HG02884 (cell line): Measurements from ENCODE around the gene SH3RF3.

ENCODE experiments used
- ATAC-seq: cut with Tn5 transposase; IDR thresholded peaks from one replicate; pipeline ENCODE4 v1.9.1; 2021; ENCODE audit warnings: mild to moderate bottlenecking, moderate library complexity; ENCODE audit not compliant: unreplicated experiment

The SH3RF3 gene

DNA sequence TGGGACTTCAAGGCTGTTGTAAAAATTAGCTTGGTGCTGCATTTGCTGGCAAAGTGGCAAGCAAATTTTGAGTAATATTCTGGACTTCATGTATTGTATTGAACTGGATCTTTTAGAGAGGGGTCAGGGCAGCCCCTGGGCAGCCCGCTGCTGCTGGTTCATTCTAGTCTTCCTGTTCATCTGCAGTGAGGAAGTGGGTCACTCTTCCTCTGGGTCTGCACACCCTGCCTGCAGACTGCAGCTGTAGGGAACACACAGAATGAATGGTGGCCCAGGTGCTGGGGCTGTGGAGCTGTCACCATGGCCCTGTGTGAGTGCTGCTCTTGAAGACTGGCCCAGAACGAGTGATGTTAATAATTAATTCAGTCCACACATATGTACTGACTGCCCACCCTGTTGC, 9.4 kb downstream of the SH3RF3 start:
- ATAC-seq = no peak

- ATAC-seq = no peak
Measured at GRCh38 chr2:109139002-109139401, 10.0 kb downstream of the SH3RF3 start.

- no peak for ATAC-seq
Measured at GRCh38 chr2:109139865-109140396, 10.9 kb downstream of the SH3RF3 start.

DNA sequence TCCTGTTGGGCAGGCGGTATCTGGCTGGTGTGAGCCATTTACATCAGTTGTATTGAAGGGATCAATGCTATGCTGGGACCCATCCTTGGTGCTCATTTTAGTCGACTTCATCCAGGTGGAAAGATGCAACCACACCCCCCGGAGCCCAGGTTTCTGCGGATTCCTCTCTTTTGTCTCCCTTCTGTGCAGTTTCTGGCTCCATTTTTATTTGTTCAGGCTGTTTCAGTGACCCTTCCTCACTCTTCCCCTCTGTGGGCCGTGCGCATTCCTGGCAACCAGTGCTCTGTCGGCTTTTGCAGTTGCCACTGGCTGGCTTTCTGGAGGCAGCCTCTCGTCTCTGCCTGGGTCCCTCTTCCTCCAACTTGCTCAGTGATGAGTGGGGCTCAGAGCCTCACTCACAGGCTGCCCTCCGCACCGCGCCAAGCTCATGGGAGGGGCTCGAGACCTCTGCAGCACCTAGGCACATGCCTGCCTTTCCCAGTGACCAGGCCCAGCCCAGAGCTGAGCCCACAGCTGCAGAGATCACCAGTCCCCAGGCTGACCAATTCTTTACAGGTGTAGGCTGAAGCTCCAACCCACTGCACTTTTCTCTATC, 12.1 kb downstream of the SH3RF3 start:
- ATAC-seq = no peak

DNA sequence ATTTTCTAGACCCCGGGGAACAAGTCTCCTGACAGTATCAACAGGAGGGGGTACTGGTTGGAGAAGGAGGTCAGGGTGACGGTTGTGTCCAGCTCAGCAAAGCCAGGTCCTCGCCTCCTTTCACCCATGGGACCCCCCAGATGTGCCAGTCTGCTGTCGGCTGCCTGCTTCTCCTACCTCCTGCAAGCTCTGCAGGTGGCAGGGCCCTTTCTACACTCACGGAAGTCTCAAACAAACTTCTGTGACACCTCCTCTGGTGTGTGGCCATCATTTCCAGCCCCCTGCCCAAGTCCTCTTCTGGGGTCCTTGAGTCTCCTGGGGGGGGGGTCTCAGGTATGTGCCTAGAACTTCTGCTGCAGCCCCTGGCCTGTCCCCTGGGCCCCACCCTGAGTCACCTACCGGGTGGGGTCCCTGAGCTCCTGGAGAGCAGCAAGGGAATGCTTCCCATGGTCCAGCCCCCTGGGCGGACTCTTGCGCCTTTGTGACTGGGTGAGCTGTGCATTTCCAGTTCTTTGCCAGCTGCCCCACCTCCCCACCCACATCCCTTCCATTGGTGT, 12.8 kb downstream of the SH3RF3 start:
- no peak for ATAC-seq

- no peak for ATAC-seq
Measured at GRCh38 chr2:109142416-109143210, 13.6 kb downstream of the SH3RF3 start.

DNA sequence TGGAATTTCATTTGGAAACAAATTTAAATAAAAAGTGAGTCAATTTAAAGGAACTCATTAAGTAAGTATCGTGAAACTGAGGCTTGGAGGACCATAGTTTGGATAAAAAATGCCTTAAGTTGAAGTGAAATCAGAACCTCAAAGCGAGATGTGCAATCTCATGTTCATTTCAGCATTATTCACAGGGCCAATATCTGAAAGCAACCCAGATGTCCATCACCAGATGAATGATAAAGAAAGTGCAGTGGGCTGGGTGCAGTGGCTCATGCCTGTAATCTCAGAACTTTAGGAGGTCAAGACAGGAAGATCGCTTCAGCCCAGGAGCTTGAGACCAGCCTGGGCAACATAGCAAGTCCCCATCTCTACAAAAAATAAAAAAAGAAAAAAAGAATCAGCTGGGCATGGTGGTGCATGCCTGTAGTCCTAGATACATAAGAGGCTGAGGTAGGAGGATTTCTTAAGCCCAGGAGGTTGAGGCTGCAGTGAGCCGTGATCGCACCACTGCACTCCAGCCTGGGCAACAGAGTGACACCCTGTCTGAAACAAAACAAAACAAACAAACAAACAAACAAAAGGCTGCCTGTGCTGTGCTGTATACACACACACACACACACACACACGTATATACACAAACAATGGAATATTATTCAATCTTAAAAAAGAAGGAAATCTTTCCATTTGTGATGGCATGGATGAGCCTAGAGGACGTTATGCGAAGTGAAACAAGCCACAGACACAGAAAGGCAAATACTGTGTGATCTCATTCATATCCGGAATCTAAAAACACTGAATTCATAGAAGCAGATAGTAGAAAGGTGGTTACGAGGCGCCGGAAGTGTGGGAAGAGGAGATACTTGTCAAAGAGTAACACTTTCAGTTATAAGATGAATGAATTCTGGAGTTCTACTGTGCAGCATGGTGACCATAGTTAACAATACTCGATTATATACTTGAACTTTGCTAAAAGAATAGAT, 14.5 kb downstream of the SH3RF3 start:
- peak; percentile 88 for ATAC-seq

- ATAC-seq = no peak
Measured at GRCh38 chr2:109144271-109144670, 15.3 kb downstream of the SH3RF3 start.

GRCh38 chr2:109144721-109145120, 15.7 kb downstream of the SH3RF3 start:
- no peak for ATAC-seq

DNA sequence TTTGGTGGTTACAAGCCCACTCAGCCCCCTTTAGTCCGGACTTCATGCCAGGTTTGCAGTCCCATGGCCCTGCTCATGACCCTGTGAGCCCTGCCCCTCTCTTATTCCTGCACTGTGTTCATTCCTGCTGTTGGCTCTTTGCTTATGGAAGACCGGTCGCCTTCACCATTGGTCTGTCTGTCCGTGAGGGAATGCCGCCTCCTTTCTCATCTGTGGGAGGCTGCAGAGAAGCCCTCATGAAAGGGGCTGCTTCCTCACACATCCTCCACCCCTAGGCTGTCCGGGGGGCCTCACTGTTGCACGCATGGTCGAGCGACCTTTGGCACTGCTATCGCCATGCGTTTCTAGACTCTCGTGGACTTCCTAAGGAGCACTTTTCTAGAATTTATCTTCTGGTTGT, 16.3 kb downstream of the SH3RF3 start:
- ATAC-seq = no peak

- no peak for ATAC-seq
Measured at GRCh38 chr2:109147405-109147804, 18.4 kb downstream of the SH3RF3 start.

DNA sequence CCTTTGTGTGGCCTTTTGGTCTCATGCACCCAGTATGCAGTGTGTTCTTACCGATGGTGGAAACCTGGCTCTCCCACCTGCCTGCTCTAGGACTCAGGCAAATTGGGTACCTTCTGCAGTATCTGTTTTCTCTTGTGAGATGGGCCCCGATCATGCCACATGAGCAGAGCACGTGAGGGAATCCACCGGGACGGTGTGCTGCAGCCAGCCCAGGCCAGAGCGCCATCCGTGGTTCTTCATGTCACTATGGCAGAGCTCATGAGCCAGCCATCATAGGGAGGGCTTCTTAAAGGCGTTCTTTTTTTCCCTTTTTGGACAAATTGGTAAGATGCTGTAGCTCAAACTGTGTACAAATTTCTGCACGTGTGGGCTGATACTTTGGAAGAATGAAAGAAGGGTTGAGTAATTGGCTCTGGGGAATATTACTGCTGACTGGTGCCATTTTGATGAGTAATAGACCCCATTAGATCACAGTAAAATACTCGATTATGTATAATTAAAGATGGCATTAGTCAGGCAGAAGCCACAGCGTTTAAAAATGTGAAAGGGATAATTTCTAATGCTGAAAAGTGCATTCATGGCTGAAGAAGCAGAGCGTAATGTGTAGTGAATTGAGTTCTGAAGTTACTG, 19.2 kb downstream of the SH3RF3 start:
- no peak for ATAC-seq

DNA sequence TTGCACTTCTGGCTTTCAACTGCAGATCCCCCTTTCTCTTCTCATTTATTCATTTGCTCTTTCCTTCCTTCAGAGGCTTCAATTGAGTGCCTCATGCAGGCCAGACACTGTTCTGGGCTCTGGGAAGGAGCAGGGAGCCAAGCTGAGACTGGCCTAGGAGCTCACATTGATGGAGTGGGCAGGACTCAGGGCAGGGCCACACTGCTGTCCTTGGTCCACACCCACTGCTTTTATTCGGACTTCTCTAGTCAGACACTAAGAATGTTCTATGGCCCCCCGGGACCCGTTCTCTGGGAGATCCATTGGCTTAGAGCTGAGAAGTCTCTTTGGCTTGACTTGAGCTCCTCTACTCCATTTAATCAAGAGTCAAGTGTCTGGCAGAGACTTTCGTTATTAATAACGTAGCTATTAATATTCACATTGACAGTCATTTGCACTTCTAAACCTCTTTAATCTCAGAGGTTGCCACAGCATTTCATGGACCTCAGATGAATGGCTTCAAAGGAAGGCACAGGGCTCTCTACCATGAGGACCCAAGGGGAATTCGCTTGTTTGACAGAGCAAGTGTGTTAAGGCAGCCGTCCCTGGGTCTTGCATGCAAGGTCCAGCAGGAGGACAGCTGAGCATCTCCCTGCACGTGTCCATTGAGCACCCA, 20.1 kb downstream of the SH3RF3 start:
- no peak for ATAC-seq

DNA sequence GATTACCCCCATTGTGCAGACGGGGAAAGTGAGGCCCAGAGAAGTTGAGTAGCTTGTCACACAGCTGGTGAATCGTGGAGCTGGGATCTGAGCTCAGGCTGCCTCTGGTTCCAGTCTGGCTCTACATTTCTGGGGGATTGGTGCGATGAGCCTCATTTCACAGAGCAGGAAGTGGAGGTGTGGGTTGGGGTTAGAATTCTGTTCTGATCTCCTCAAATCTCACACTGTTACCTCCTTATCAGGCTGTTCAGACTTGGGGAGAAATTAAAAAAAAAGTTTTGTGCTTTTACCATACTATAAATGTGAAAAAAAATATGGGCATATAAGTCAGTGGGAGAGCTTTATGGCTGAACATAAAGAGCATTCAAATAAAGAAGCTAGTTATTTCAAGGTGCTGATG, 21.6 kb downstream of the SH3RF3 start:
- no peak for ATAC-seq

GRCh38 chr2:109151519-109151918, 22.5 kb downstream of the SH3RF3 start:
- ATAC-seq = no peak

GRCh38 chr2:109153005-109153784, 24.2 kb downstream of the SH3RF3 start:
- ATAC-seq = no peak

GRCh38 chr2:109153807-109154206, 24.8 kb downstream of the SH3RF3 start:
- no peak for ATAC-seq

- ATAC-seq = no peak
Measured at GRCh38 chr2:109154226-109154625, 25.2 kb downstream of the SH3RF3 start.
